Activated effector memory CD4-positive, alpha-beta T cell treated with anti-CD3 and anti-CD28 coated beads, Interleukin-2, amount 50 U/mL, for 16 hours (primary cell): ENCODE data around the gene GNLY.

Experiments used
- DNase-seq: peaks from one replicate; pipeline ENCODE4 v3.0.0-alpha.2; 2020

Gene GNLY

GRCh38 chr2:85748039-85748734 is 54.0 kb downstream of the GNLY start:
- no peak for DNase-seq
